WTC11 (cell line): ENCODE data around the gene ACOT9.

Experiments used
- CREM ChIP-seq: sonication (generic); formaldehyde crosslinking; IDR thresholded peaks from 2 replicates; pipeline ENCODE4 v1.8.1; 2022; ENCODE audit warnings: mild to moderate bottlenecking, missing genetic modification reagents, moderate library complexity
- GABPB1 ChIP-seq: sonication (generic); formaldehyde crosslinking; IDR thresholded peaks from 2 replicates; pipeline ENCODE4 v1.8.1; 2023; ENCODE audit warnings: mild to moderate bottlenecking, missing genetic modification reagents
- ZNF263 ChIP-seq: sonication (generic); formaldehyde crosslinking; IDR thresholded peaks from 2 replicates; pipeline ENCODE4 v1.8.1; 2022; ENCODE audit warnings: low read depth, mild to moderate bottlenecking, moderate library complexity, missing genetic modification reagents
- TF ChIP-seq, protein P1 (sequence below): fragments of 200-600 bp; IDR thresholded peaks from 2 replicates; pipeline ENCODE4 v1.8.0; 2022; ENCODE audit warnings: antibody characterized with exemption
- TF ChIP-seq, protein P2 (sequence below): sonication (generic); formaldehyde crosslinking; conservative IDR thresholded peaks from 2 replicates; pipeline ENCODE4 v1.8.1; 2023; ENCODE audit warnings: mild to moderate bottlenecking, low read depth, missing genetic modification reagents, moderate library complexity

DNA sequence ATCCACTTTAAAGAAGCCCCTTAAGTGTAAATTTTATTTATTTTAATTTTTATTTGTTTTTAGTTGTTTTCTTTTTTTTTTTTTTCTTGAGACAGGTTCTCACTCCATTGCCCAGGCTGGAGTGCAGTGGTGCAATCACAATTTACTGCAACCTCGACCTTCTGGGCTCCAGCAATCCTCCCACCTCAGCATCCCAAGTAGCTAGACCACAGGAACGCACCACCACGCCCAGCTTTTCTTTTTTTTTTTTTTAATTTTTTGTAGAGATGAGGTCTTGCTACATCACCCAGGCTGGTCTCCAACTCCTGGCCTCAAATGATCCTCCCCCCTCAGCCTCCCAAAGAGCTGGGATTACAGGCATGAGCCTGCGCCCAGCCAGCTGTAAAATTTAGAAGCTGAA is 45.9 kb upstream of the ACOT9 start:
- TF ChIP-seq, protein P1, sequence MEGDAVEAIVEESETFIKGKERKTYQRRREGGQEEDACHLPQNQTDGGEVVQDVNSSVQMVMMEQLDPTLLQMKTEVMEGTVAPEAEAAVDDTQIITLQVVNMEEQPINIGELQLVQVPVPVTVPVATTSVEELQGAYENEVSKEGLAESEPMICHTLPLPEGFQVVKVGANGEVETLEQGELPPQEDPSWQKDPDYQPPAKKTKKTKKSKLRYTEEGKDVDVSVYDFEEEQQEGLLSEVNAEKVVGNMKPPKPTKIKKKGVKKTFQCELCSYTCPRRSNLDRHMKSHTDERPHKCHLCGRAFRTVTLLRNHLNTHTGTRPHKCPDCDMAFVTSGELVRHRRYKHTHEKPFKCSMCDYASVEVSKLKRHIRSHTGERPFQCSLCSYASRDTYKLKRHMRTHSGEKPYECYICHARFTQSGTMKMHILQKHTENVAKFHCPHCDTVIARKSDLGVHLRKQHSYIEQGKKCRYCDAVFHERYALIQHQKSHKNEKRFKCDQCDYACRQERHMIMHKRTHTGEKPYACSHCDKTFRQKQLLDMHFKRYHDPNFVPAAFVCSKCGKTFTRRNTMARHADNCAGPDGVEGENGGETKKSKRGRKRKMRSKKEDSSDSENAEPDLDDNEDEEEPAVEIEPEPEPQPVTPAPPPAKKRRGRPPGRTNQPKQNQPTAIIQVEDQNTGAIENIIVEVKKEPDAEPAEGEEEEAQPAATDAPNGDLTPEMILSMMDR, result no peak
- TF ChIP-seq, protein P2, sequence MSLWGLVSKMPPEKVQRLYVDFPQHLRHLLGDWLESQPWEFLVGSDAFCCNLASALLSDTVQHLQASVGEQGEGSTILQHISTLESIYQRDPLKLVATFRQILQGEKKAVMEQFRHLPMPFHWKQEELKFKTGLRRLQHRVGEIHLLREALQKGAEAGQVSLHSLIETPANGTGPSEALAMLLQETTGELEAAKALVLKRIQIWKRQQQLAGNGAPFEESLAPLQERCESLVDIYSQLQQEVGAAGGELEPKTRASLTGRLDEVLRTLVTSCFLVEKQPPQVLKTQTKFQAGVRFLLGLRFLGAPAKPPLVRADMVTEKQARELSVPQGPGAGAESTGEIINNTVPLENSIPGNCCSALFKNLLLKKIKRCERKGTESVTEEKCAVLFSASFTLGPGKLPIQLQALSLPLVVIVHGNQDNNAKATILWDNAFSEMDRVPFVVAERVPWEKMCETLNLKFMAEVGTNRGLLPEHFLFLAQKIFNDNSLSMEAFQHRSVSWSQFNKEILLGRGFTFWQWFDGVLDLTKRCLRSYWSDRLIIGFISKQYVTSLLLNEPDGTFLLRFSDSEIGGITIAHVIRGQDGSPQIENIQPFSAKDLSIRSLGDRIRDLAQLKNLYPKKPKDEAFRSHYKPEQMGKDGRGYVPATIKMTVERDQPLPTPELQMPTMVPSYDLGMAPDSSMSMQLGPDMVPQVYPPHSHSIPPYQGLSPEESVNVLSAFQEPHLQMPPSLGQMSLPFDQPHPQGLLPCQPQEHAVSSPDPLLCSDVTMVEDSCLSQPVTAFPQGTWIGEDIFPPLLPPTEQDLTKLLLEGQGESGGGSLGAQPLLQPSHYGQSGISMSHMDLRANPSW, result no peak
- TF ChIP-seq ZNF263 (CRISPR knock-in tag) (no peak), GABPB1 (CRISPR knock-in tag) (no peak), CREM (CRISPR knock-in tag) (no peak)
